ENCODE results near the gene MGAT4C. TPM values are rescaled to one million over a fixed set of nuclear protein-coding genes. Genes with fewer than 3 reads are reported as not detected.
"Not testable (repeated sequence)": the region's sequence is repeated elsewhere in the genome, so short reads cannot be mapped to it uniquely, and the experiment has no call there.

The MGAT4C gene
- polyA plus RNA-seq, 2 of the 4 experiments (the other 2 are of a cell fraction) = 0.17 TPM; not detected in 1

GRCh38 chr12:86097161-86097560, 159.0 kb downstream of the MGAT4C start (continued):
- no peak for TF ChIP-seq POLR2A (IDR thresholded peaks at IDR 0.05; ENCODE audit: low read length)
- TF ChIP-seq TFCP2L1 (CRISPR knock-in tag; IDR thresholded peaks at IDR 0.05) = no peak

GRCh38 chr12:86091681-86092080, 164.5 kb downstream of the MGAT4C start:
- no peak for FAIRE-seq

GRCh38 chr12:86081843-86082242, 174.3 kb downstream of the MGAT4C start:
- no peak overlapping the region for H3K4me3 ChIP-seq
- CTCF ChIA-PET = no interaction called here
- POLR2A ChIA-PET = no interaction called here
- ATAC-seq (no peak), DNase-seq (ENCODE audit: low read depth in 1 of 2, low spot score in 1 of 2) (no peak), FAIRE-seq (no peak)
- H3K4me2 ChIP-seq = no peak overlapping the region
- H3K4me1 ChIP-seq = no peaks in the 10 kb centered on the region
- H3K27ac ChIP-seq = no peak overlapping the region
- no peaks in the 10 kb centered on the region for H3K9me3 ChIP-seq
- no peak for TF ChIP-seq SMC3 (IDR thresholded peaks at IDR 0.05)
- no peak for TF ChIP-seq RFX5 (IDR thresholded peaks at IDR 0.05)
- TF ChIP-seq MAFK (IDR thresholded peaks at IDR 0.05; ENCODE audit: partially characterized antibody) = no peak
- no peak for TF ChIP-seq RNF2 (IDR thresholded peaks at IDR 0.05; ENCODE audit: borderline replicate concordance, low read depth)
- no peak for TF ChIP-seq RCOR1 (IDR thresholded peaks at IDR 0.05; ENCODE audit: low read depth, low read length)

More at GRCh38 chr12:86091681-86092080, 164.5 kb downstream of the MGAT4C start:
- H3K4me3 ChIP-seq = no peak overlapping the region
- no peak for DNase-seq (ENCODE audit: low read depth in 1 of 2, low spot score in 1 of 2)
- whole genome bisulfite sequencing (ENCODE audit: missing lambda C conversion rate) = 26% methylated on average over 3 of the region's 3 CpGs
- no peak for ATAC-seq
- no peak overlapping the region for H3K27ac ChIP-seq
- ChIA-PET POLR2A (no interaction called here), CTCF (no interaction called here)
- no peaks in the 10 kb centered on the region for H3K4me1 ChIP-seq
- H3K4me2 ChIP-seq = no peak overlapping the region
- H3K9me3 ChIP-seq = no peaks in the 10 kb centered on the region
- TF ChIP-seq SMC3 (IDR thresholded peaks at IDR 0.05) (no peak), HDAC2 (IDR thresholded peaks at IDR 0.05) (no peak), REST (IDR thresholded peaks at IDR 0.05) (no peak), CTCF (IDR thresholded peaks at IDR 0.05) (no peak), JUN (IDR thresholded peaks at IDR 0.05) (no peak), BHLHE40 (IDR thresholded peaks at IDR 0.05; ENCODE audit: low read depth, low read length) (no peak), CBX8 (IDR thresholded peaks at IDR 0.05) (no peak), FOXS1 (CRISPR knock-in tag; IDR thresholded peaks at IDR 0.05) (no peak), RAD21 (conservative IDR thresholded peaks at IDR 0.05 in 1 of 2, IDR thresholded peaks at IDR 0.05 in 1 of 2) (no peak), ZNF302 (CRISPR knock-in tag; IDR thresholded peaks at IDR 0.05) (no peak), ELK1 (IDR thresholded peaks at IDR 0.05; ENCODE audit: low read depth, low read length) (no peak), HOXB13 (CRISPR knock-in tag; IDR thresholded peaks at IDR 0.05; ENCODE audit: low read depth) (no peak), ZSCAN20 (CRISPR knock-in tag; IDR thresholded peaks at IDR 0.05) (no peak), GATA3 (IDR thresholded peaks at IDR 0.05; ENCODE audit: borderline replicate concordance) (no peak), CBX2 (IDR thresholded peaks at IDR 0.05; ENCODE audit: borderline replicate concordance, low read depth) (no peak)

- H3K27ac ChIP-seq; CTCF ChIA-PET; FAIRE-seq; H3K4me1 ChIP-seq; H3K4me2 ChIP-seq; H3K4me3 ChIP-seq; DNase-seq (ENCODE audit: low read depth in 1 of 2, low spot score in 1 of 2); ATAC-seq; POLR2A ChIA-PET; H3K9me3 ChIP-seq: not testable (repeated sequence)
- 52% methylated on average over 4 of the region's 4 CpGs for WGBS (ENCODE audit: missing lambda C conversion rate)
These were observed 197.1 kb downstream of the MGAT4C start for GRCh38 chr12:86059052-86059451.
